Inflammatory macrophage (primary cell): Measurements from ENCODE around the gene ZNF557.

Experiments
- DNase-seq, 2 donors: peaks; one replicate each; pipeline ENCODE4 v3.0.0-alpha.2; 2020 to 2022

ZNF557 gene

GRCh38 chr19:7130043-7130442, 60.5 kb downstream of the ZNF557 start:
- DNase-seq, result no peak

- DNase-seq, result no peak
Observed at GRCh38 chr19:7132054-7132453, 62.6 kb downstream of the ZNF557 start.

GRCh38 chr19:7137120-7137519, 67.6 kb downstream of the ZNF557 start:
- no peak for DNase-seq
